HepG2 (cell line): ENCODE results near the gene AOX1. TPM values are rescaled to one million over a fixed set of nuclear protein-coding genes. Genes with fewer than 3 reads are reported as not detected.

Experiments used
- AKAP8 ChIP-seq: sonication (generic); formaldehyde crosslinking; IDR thresholded peaks from 2 replicates; pipeline ENCODE4 v1.5.1; 2020; ENCODE audit warnings: mild to moderate bottlenecking, missing genetic modification reagents
- HMGXB3 ChIP-seq: sonication (generic); formaldehyde crosslinking; IDR thresholded peaks from 2 replicates; pipeline ENCODE4 v1.4.0; 2020; ENCODE audit warnings: missing genetic modification reagents, borderline replicate concordance
- IKZF1 ChIP-seq: fragments of 450-650 bp; IDR thresholded peaks from 2 replicates; pipeline ENCODE4 v1.7.1; 2016
- MYC ChIP-seq: sonication (generic); formaldehyde crosslinking; IDR thresholded peaks from 2 replicates; pipeline ENCODE4 v1.9.0; 2021; ENCODE audit warnings: missing genetic modification reagents, borderline replicate concordance
- SP2 ChIP-seq: sonication (generic); formaldehyde crosslinking; IDR thresholded peaks from 2 replicates; pipeline ENCODE4 v1.5.1; 2020; ENCODE audit warnings: mild to moderate bottlenecking, missing genetic modification reagents
- ZBTB37 ChIP-seq: sonication (generic); formaldehyde crosslinking; IDR thresholded peaks from 2 replicates; pipeline ENCODE4 v1.4.0; 2020; ENCODE audit warnings: mild to moderate bottlenecking, missing genetic modification reagents
- ZMYM2 ChIP-seq: sonication (generic); formaldehyde crosslinking; IDR thresholded peaks from 2 replicates; pipeline ENCODE4 v1.8.0; 2022; ENCODE audit warnings: mild to moderate bottlenecking, missing genetic modification reagents
- ZNF34 ChIP-seq: sonication (generic); formaldehyde crosslinking; IDR thresholded peaks from 2 replicates; pipeline ENCODE4 v1.4.0; 2020; ENCODE audit warnings: mild to moderate bottlenecking, missing genetic modification reagents, borderline replicate concordance
- ZNF703 ChIP-seq: sonication (generic); formaldehyde crosslinking; IDR thresholded peaks from 2 replicates; pipeline ENCODE4 v1.5.1; 2020; ENCODE audit warnings: missing genetic modification reagents, mild to moderate bottlenecking, moderate library complexity, borderline replicate concordance
- polyA plus RNA-seq, 8 experiments: library from polyadenylated mRNA; depleted of rRNA in 3 of 8; stranded (reverse) in 7 of 8; unstranded in 1 of 8; fragments of >200 nt; fragmentation: Illumina TruSeq in 4 of 8; extraction: Trizol in 4 of 8; gene quantifications; 2 replicates each; pipeline versions ENCODE4 v1.2.1 to v1.2.3, GENCODE V29; 2011 to 2016; ENCODE audit warnings: low read depth in 4 of 8, missing spikeins in 1 of 8, mixed read lengths in 1 of 8; ENCODE audit not compliant: insufficient read depth in 1 of 8
- total RNA-seq, 5 experiments: library from RNA; depleted of rRNA; stranded (reverse); fragments of >200 nt; fragmentation: Illumina TruSeq; extraction: Trizol; gene quantifications; 2 replicates each; pipeline ENCODE4 v1.2.3, GENCODE V29; 2016; ENCODE audit warnings: low read depth in 1 of 5
- TF ChIP-seq, protein P1 (sequence below), 2 experiments: sonication (generic) in 1 of 2; formaldehyde crosslinking in 1 of 2; IDR thresholded peaks; 2 replicates each; pipeline versions ENCODE4 v1.4.0 to v1.6.1; 2016 to 2020; ENCODE audit warnings: borderline replicate concordance in 1 of 2, low read depth in 1 of 2, mild to moderate bottlenecking in 1 of 2, missing genetic modification reagents in 1 of 2
- TF ChIP-seq, protein P2 (sequence below): sonication (generic); formaldehyde crosslinking; IDR thresholded peaks from 2 replicates; pipeline ENCODE4 v1.4.0; 2020; ENCODE audit warnings: missing genetic modification reagents

Gene AOX1
- total and polyA plus RNA-seq, 2 of the 13 experiments (the other 11 are each of a cell fraction or from before 2014, with no cell fraction given): 9.2 to 18.0 TPM

- TF ChIP-seq, protein P1, sequence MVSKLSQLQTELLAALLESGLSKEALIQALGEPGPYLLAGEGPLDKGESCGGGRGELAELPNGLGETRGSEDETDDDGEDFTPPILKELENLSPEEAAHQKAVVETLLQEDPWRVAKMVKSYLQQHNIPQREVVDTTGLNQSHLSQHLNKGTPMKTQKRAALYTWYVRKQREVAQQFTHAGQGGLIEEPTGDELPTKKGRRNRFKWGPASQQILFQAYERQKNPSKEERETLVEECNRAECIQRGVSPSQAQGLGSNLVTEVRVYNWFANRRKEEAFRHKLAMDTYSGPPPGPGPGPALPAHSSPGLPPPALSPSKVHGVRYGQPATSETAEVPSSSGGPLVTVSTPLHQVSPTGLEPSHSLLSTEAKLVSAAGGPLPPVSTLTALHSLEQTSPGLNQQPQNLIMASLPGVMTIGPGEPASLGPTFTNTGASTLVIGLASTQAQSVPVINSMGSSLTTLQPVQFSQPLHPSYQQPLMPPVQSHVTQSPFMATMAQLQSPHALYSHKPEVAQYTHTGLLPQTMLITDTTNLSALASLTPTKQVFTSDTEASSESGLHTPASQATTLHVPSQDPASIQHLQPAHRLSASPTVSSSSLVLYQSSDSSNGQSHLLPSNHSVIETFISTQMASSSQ (IDR thresholded peaks at IDR 0.05; ENCODE audit: low read depth): no peak
- TF ChIP-seq, protein P1 (CRISPR knock-in tag; IDR thresholded peaks at IDR 0.05; ENCODE audit: borderline replicate concordance): no peak
- TF ChIP-seq HMGXB3 (CRISPR knock-in tag) (no peak), AKAP8 (CRISPR knock-in tag) (no peak), IKZF1 (no peak), ZBTB37 (CRISPR knock-in tag) (no peak), MYC (CRISPR knock-in tag) (no peak), ZMYM2 (CRISPR knock-in tag) (no peak), ZNF34 (CRISPR knock-in tag) (no peak), ZNF703 (CRISPR knock-in tag) (no peak), SP2 (CRISPR knock-in tag) (no peak)
- TF ChIP-seq, protein P2, sequence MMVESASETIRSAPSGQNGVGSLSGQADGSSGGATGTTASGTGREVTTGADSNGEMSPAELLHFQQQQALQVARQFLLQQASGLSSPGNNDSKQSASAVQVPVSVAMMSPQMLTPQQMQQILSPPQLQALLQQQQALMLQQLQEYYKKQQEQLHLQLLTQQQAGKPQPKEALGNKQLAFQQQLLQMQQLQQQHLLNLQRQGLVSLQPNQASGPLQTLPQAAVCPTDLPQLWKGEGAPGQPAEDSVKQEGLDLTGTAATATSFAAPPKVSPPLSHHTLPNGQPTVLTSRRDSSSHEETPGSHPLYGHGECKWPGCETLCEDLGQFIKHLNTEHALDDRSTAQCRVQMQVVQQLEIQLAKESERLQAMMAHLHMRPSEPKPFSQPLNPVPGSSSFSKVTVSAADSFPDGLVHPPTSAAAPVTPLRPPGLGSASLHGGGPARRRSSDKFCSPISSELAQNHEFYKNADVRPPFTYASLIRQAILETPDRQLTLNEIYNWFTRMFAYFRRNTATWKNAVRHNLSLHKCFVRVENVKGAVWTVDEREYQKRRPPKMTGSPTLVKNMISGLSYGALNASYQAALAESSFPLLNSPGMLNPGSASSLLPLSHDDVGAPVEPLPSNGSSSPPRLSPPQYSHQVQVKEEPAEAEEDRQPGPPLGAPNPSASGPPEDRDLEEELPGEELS (CRISPR knock-in tag): no peak
- TF ChIP-seq, all 625 proteins: peak for 0
These were observed 109.4 kb downstream of the AOX1 start (continued) for GRCh38 chr2:200695191-200695590.
